GM19395 (cell line): Measurements from ENCODE around the gene C4orf50.
"Not testable (repeated sequence)": the region's sequence is repeated elsewhere in the genome, so short reads cannot be mapped to it uniquely, and the experiment has no call there.

Source experiments
- ATAC-seq: cut with Tn5 transposase; IDR thresholded peaks from one replicate; pipeline ENCODE4 v1.9.1; 2021; ENCODE audit warnings: mild to moderate bottlenecking, moderate library complexity; ENCODE audit not compliant: unreplicated experiment

C4orf50 gene

DNA sequence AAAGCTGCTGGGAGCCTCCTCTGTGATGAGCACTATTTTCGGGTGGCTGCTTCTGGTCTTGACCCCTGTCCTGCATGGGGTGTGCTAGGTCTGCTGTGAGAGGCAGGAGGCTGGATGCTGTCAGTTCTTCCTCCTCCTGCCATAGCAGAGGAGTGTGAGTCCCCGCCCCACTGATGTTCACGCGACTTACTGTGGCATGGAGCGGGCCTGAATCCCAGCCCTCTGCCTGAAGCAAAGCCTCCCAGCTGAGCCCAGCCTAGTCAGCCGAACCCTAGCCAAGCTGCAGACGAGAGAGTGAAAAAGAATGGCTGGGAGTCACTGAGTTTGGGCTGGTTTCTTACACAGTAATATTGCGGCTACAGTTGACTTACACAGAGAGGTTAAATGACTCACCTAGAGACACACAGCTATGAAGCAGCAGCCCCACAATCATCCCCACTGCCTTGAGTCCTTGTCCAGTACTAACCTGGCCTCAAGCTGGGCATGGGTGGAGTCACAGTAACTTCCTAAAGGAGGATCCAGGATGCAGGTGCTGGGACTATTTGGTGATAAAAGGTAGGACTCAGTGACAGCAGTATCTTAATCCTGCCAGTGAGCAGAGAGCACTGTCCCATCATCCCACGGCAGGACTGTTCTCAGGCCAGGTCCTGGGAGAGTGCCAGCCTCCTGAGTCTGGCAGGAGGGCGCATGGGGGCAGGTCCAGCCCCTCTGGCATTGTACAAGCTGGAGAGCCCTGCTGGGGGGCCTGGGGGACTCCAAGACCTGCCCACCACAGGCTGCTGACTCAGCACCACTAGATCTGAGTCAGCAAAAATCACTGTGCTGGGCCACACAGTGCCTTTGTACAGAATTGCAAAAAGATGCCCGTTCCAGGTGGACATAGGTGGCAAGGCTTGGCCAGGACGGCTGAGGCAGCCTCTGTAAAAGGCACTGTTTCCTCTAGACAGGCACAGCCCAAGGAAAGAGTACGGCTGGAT lies 65.0 kb downstream of the C4orf50 start:
- no peak for ATAC-seq

DNA sequence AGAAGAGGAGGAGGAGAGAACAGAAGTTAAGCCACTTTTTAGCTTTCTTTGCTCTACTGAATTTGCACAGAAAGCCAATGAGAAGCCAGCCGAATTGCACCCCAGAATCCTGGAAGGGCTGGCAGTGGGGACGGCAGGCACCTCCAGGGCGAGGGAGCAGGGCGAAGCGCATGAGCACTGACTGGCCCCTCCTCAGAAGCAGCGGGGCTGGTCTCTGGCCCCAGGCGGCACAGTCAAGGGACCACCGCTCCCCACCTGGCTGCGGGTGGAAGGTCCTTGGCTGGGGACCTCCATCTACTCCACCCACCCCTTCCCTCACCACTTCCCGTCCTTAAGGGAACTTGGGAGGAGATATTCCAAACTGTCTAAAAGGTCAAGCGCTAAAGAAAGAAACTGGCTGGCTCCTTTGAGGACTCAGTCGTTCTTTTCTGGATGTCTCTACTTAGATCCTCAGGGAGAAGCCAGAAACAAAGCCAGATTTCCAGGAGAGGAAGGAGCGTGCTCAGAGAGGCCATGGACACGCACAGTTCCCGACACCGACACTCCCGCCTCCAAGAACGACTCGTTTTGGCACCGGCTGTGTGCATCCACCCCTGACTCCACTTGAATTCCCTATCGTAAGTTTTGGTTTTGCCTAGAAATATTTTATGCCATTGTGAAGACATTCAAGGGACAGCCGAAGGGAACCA lies 65.8 kb downstream of the C4orf50 start:
- ATAC-seq, result no peak

DNA sequence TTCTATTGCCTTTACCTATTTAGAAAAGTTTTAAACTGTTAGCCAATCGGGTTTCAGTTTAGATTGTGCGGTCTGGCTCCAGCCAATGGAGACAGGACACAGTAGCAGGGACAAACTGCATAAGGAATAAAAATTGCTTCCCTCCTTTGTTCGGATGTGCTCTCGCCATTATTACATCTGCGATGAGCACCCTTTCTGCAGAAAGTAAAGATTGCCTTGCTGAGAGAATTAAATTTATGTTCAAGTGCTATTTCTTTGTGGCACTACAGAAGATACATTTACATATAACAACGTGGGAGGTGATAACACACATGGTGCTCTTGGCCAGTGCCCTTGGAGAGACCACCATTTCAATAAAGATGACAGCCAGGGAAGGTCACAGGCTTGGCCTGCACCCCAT lies 71.6 kb downstream of the C4orf50 start:
- ATAC-seq, result not testable (repeated sequence)

DNA sequence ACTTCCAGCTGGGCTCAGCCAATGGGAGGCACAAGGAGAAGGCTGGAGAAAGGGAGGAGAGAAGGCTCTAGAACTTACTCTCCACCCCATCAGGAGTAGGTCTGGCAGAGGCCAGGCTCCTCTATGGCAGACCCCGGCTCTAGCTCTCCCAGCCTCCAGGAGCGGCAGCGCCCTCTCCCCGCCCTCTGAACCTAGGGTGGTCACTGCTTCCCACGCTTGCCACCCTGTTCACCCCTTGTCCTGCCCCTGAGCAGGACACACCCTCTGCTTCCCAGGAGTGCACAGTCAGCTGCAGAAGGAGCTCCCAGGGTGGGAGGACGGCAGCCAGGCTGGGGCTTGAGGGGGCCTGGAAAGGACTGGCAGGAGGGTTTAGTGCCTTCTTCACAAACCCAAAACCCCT lies 72.3 kb downstream of the C4orf50 start:
- no peak for ATAC-seq

DNA sequence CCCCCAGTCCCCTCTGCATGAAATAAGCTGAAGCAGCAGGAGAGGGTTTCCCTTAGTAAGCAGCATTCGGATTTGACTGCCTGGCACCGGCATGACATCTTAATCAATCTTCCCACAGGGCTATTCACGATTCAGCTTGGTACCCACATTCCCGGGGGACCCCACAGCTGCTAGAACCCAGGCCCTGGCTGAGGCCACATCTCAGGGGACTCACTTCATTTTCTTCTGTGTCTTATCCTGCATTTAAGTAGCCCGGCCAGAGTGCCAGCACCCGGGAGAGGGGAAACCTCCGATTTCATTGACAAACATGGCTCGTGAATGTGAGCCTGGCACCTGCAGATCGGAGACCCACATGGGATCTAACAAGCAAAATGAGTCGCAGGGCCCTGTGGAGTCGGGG lies 73.1 kb downstream of the C4orf50 start:
- no peak for ATAC-seq

DNA sequence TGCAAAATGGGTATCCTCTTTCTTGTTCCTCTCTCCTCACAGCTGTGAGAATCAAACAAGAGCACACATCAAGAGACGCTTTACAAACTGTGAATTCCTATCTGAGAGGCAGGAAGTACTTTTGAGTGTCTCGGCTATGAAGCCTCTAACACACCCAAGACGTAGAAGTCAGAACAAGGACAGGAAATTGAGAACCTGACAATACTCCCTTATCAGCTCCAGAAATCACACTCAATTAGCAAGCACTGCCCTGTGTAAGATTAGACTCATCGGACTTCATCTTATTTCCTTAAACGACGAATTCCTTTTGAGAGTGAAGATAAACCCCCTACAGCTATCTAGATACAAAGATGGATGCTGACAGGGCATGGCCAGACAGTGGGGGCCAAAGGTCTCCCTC lies 74.7 kb downstream of the C4orf50 start:
- no peak for ATAC-seq

DNA sequence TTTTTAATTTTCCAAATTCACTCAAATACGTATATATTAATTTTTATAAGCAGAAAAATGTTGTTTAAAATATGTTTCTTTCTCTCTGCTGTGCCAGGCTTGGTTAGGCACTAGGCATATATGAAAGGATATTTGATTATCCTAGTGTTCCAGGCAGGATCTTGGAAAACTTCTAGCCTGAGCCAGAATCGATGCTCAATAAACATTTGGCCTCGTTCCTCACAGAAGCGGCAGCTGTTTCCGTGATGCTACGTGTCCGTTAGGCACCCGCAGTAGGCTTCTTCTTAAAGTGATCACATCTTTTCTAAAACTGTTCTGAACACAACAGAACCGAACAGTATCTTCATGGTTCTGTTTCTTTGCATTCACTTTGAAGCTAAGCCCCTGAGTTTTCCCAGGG lies 75.3 kb downstream of the C4orf50 start:
- ATAC-seq, result no peak

DNA sequence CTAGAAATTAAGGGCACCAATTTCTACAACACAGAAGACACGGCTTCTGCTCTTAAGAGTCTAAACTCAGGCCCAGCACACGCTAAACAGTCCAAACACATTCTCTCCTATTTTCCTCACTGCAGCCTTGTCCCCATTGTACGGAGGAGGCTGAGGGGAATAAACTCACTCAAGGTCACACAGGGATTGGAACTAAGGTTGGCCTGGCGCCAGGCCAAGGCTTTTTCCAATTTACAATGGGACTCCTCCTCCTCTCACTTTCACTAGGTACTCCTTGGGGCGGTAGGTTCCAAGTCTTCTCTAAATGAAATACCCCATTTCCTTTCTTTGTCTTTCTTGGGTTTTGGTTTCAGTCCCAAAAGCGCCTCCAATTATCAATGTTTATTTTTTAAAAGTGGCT lies 76.6 kb downstream of the C4orf50 start:
- no peak for ATAC-seq

DNA sequence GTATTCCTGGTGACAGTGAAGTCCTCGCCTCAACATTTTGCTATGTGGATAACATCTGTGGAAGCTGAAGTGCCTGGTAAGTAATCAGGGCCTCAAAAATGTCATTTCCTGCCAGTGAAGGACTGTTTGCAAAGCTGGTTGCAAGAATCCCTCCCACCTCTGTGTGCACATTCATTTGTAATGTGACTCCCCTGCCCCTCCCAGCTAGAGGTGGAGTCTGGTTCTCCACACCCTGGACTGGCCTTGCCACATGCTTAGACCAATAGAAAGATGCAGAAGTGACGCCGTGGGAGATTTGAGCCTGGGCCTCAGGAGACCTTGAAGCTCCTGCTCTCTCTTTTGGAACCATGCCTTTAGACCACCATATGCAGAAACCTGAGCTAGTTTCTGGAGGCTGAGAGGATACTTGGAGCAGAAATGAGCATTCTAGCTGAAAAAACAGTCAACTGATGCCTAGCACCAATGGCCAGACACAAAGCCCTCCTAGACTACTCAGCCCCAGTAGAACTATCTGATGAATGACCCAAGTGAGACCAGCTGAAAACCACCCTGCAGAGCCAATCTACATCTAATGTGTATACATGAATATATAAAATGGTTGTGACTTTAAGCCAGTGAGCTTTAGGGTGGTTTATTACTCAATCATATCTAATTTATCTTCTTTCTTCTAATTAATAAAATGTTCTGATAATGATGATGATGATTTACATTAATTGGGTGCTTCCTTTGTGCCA lies 77.6 kb downstream of the C4orf50 start:
- ATAC-seq, result no peak

DNA sequence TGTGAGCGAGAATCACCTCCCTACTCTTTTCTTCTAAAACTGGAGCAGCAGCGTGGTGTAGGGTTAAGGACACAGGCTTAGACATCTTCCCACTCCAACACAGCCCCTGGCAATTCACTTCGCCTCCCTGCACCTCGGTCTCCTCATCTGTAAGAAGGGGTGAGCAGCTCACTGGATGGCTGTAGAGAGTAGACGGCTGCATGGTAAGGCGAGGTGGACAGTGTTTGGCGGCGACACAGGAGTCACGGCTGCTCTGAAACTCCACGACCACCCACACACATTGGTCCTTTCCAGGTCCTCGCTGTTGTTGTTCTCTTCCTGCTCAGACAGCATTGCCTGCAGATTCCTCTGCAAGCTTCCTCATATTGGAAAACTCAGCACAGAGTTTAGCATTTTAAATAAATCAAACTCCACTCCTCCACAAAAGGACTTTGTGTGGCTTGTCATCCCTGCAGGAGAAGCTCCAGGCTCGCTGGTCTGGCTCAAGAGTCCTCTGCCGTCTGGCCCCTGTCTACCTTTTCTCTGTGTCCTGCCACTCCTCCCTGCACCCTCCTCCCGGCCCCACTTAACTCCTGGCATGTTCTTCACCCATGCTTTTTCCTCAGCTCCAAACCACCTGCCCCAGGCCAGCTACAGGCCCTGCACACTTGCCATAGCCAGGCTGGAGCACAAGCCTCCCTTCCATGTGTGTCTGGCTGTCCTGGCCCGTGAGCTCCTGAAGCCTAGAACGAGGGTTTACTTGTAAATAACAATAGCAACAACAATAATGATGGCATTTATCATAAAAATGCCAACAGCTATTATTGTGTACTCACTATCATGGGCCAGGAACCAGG lies 84.0 kb downstream of the C4orf50 start:
- no peak for ATAC-seq

DNA sequence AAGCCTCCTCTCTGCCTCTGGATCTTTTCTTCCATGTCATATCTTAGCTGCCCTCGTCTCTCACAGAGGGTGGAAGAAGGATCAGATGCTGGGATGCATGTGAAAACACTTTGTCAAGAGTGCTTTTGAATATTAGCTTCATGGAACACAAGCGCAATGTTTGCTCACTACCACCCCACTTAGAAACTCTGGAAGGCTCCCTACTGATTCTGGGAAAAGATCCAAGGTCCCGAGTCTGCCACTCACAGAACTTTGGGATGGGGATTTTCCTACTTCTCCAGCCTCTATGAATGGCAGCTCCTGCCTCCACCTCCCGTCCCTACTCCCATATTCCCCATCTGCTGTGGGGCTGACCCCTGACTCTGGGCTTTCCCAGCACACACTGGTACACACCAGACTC lies 85.1 kb downstream of the C4orf50 start:
- no peak for ATAC-seq

DNA sequence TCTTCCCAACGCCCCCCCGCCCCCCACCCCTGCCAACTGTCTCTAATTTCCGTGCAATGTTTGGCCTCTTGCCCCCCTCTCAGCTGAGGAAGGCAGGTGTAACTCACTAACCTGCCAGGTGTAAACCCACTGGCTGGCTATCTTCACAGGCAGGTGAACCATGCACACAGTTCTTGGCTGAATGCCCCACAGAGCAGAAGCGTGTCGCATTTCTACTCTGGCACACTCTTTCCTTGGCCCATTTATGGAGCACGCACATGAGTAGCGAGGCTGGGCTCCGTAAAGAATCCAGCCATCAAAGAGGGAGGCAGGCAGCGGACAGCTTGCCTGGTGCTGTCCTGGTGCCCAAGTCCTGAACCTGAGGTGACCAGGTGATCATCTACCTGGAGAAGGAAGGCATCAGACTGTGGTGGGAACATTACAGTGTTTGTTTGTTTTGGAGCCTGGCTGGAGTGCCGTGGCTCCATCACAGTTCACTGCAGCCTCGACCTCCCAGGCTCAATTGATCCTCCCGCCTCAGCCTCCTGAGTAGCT lies 86.1 kb downstream of the C4orf50 start:
- ATAC-seq, result no peak

DNA sequence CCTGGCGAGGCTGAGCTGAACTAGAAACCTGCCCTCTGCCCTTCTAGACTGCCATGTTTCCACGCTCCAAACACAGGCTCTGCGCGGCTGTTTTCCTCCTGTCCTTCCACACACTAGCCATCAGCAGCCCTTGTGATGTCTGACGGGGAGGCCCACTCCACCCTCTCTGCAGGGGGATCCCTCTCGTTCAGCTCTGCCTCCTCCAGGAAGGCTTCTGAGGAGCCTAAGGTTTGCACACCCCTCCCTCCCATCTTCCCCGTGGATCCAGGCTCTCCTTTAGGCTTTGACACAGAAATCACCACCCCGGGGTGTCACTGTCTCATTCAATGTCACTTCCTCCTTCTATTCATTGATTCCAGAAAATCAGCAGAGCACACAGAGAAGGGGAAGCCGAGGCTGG lies 86.7 kb downstream of the C4orf50 start:
- no peak for ATAC-seq

DNA sequence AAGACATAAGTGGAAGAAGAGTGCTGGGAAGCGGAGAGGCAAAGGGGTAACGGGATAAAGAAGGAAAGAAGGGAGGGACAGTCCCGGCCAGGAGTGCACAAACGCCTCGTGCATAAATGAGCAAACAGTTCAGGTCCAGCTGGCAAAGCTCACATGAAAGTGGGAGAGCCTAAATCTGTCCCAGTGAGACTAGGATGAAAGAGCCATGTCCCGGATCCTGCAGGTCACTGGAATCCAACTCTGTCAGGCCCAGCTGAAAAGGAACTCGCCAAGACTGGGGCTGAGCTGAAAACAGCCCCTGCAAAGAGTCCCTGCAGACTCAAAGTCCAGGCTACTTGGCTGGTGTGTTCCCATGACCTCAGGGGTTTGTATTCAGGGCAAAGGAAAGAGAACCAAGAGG lies 87.4 kb downstream of the C4orf50 start:
- no peak for ATAC-seq

DNA sequence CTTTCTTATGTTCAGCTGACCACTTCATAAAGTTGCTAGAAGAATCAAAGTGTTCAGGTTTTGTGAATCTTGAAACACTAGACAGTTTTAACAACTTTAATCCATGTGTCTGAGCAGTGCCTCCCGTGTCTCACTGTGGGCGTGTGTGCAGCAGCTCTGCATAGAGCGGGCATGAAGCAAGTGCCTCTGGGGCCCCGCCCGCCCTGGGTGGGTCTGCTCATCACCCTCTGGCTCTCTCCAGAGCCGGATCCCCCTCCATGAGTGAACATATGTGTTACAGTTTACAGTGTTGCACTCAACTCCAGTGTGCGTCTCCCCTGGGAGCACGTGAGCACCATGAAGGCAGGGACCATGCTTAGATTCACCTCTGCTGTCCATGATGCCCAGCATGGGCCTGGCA lies 87.8 kb downstream of the C4orf50 start:
- ATAC-seq, result no peak

DNA sequence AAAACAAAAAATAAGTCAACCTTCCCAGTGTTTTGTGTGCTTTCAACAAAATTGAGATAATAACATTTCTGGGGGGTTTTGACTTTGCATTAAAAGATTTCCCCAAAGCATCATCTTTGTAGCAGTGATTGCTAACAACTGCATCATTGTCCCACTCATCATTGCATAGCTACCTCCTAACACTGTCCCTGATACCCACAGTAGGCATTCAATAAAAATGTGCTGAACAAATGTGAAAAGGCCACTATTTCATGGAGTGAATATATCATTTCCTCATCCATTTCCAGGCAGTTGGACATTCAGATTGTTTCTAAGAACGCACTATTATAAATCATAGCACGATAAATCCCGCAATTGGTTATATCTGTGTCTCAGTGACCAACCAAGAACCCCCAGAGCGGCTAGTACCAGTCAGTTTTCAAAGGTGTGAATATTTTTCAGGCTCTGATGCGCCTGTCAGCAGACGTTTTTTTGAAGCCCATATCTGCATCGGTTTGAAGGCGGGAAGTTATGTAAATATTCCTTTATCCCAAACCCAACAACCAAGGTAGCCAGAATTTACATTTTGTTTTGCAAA lies 89.3 kb downstream of the C4orf50 start:
- ATAC-seq, result no peak

DNA sequence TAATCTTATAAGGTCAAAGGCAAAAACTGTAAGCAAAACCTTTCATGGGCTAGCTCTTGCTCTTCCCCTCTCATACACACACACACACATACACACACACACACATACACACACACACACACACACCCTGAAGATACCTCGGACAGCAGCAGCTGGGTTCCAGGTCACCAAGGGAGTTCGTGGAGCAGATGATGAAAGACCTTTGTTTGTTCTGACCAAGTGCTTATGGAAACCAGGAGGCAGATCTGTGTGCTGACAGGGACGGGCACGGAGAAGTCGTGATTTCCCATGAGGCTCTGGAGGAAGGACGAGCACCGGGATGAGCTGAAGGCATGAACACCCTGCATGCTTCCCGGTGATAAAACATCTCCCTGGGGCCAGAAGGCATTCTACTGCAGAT lies 90.0 kb downstream of the C4orf50 start:
- ATAC-seq, result no peak

DNA sequence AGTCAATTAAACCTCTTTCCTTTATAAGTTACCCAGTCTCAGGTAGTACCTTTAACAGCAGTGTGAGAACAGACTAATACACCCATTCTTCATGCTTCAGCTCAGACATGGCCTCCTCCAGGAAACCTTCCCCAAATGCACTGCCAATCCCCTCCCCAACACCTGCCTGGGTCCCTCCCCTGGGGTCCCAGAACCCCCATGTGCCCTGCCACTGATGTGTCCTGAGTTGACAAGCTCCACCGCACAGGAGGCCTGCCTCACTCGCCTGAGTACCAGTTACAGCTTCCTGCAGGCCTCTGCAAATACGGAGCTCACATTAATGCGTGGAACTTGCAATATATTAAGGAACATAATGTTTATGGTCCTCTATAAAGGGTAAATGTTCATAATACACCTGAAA lies 90.5 kb downstream of the C4orf50 start:
- ATAC-seq, result no peak

DNA sequence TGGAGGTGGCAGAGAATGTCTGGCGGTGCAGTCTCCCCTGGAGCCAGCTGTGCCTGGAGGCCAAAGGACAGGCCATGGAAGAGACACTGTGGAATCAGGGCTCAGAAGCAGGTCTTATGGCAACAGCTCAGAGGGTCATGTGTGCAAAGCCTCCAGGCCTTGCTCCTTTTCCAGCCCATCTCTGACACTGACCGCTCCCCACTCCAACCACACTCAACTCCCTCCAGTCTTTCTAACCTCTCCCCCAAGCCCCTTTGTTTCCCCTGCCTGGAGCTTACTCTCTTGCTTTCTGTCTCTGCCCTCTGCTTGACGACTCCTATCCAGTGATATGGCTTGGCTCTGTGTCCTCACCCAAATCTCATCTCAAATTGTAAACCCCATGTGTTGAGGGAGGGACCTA lies 91.1 kb downstream of the C4orf50 start:
- no peak for ATAC-seq

DNA sequence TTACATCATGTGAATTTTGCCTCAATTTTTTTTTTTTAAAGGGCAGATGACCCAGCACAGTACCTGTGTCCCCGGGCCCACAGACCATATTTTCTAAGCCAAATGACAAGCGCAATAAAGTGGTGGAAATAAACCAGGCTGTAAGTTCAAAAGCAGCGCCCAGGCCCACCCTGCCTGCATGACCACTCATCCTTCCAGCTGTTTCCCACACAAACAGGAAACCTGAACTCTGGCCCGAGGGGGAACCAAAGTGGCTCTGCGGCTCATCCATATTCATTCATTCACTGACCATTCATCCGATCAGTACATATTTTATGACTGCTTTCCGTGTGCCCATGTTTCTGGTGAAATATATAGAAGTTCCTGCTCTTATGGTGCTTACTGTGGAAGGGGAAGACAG lies 91.6 kb downstream of the C4orf50 start:
- no peak for ATAC-seq
